GM18498 (cell line): ENCODE data around the gene RERE.
"Not testable (repeated sequence)": the region's sequence is repeated elsewhere in the genome, so short reads cannot be mapped to it uniquely, and the experiment has no call there.

Source experiments
- ATAC-seq: cut with Tn5 transposase; IDR thresholded peaks from one replicate; pipeline ENCODE4 v1.9.1; 2021; ENCODE audit warnings: mild to moderate bottlenecking, moderate library complexity; ENCODE audit not compliant: unreplicated experiment

RERE gene

GRCh38 chr1:8462371-8462892, 355.0 kb downstream of the RERE start:
- no peak for ATAC-seq

- ATAC-seq: no peak
Measured at GRCh38 chr1:8461351-8462110, 355.9 kb downstream of the RERE start.

- no peak for ATAC-seq
Measured at GRCh38 chr1:8460784-8461183, 356.7 kb downstream of the RERE start.

GRCh38 chr1:8460132-8460544, 357.3 kb downstream of the RERE start:
- no peak for ATAC-seq

- ATAC-seq: no peak
Measured at GRCh38 chr1:8458607-8459006, 358.8 kb downstream of the RERE start.

- ATAC-seq: no peak
Measured at GRCh38 chr1:8457760-8458381, 359.6 kb downstream of the RERE start.

- ATAC-seq: no peak
Measured at GRCh38 chr1:8456991-8457390, 360.4 kb downstream of the RERE start.

- no peak for ATAC-seq
Measured at GRCh38 chr1:8456308-8456912, 361.0 kb downstream of the RERE start.

GRCh38 chr1:8455700-8456307, 361.6 kb downstream of the RERE start:
- ATAC-seq: no peak

- ATAC-seq: no peak
Measured at GRCh38 chr1:8450312-8450711, 367.1 kb downstream of the RERE start.

GRCh38 chr1:8448911-8449661, 368.4 kb downstream of the RERE start:
- ATAC-seq: no peak

GRCh38 chr1:8448505-8448904, 368.9 kb downstream of the RERE start:
- not testable (repeated sequence) for ATAC-seq

GRCh38 chr1:8447616-8448150, 369.8 kb downstream of the RERE start:
- no peak for ATAC-seq

- not testable (repeated sequence) for ATAC-seq
Measured at GRCh38 chr1:8446119-8446518, 371.3 kb downstream of the RERE start.

- no peak for ATAC-seq
Measured at GRCh38 chr1:8443558-8444194, 373.8 kb downstream of the RERE start.

GRCh38 chr1:8441426-8441825, 376.0 kb downstream of the RERE start:
- ATAC-seq: no peak

- peak; percentile 68 for ATAC-seq
Measured at GRCh38 chr1:8439015-8439702, 378.3 kb downstream of the RERE start.

- no peak for ATAC-seq
Measured at GRCh38 chr1:8438489-8438888, 379.0 kb downstream of the RERE start.

GRCh38 chr1:8437347-8437746, 380.1 kb downstream of the RERE start:
- ATAC-seq: no peak
